GM20000 (cell line): ENCODE results near the gene PTMS.

Experiments
- DNase-seq: peaks from one replicate; pipeline ENCODE4 v3.0.0; 2012; ENCODE audit warnings: low spot score
- CTCF ChIP-seq: IDR thresholded peaks from 2 replicates; pipeline ENCODE4 v1.5.1; 2012; ENCODE audit warnings: mild to moderate bottlenecking, control low read depth; ENCODE audit errors: extremely low read depth, missing control alignments

The PTMS gene

GRCh38 chr12:6795088-6795487 lies 28.9 kb downstream of the PTMS start:
- DNase-seq = no peak
- no peak for TF ChIP-seq CTCF

- no peak for DNase-seq
- no peak for TF ChIP-seq CTCF
Observed at GRCh38 chr12:6796576-6796975, 30.4 kb downstream of the PTMS start.

GRCh38 chr12:6799147-6799546 lies 33.0 kb downstream of the PTMS start:
- no peak for TF ChIP-seq CTCF
- DNase-seq = no peak

- no peak for TF ChIP-seq CTCF
Observed at GRCh38 chr12:6807170-6807569, 41.0 kb downstream of the PTMS start.

GRCh38 chr12:6809056-6809455 lies 42.9 kb downstream of the PTMS start:
- no peak for TF ChIP-seq CTCF
- no peak for DNase-seq

More at GRCh38 chr12:6807170-6807569, 41.0 kb downstream of the PTMS start:
- DNase-seq = no peak

GRCh38 chr12:6810758-6811157 lies 44.6 kb downstream of the PTMS start:
- DNase-seq = no peak
- TF ChIP-seq CTCF = no peak

- no peak for DNase-seq
- TF ChIP-seq CTCF = no peak
Observed at GRCh38 chr12:6813363-6813762, 47.2 kb downstream of the PTMS start.
